OCI-LY3 (cell line): ENCODE results near the gene SELENOM.
"Not testable (repeated sequence)": the region's sequence is repeated elsewhere in the genome, so short reads cannot be mapped to it uniquely, and the experiment has no call there.

ENCODE experiments used
- H2AFZ ChIP-seq: fragments of 200-600, 300-600 bp; shearing (Covaris generic); 2 replicates; pipeline ENCODE4 v1.6.0; 2014; ENCODE audit warnings: antibody characterized with exemption, low read depth, low read length
- H3K27ac ChIP-seq: fragments of 200-600, 300-600 bp; sonication (generic); 2 replicates; pipeline ENCODE4 v1.5.1; 2014; ENCODE audit warnings: mild to moderate bottlenecking, low read length, moderate library complexity, mixed read lengths
- H3K27me3 ChIP-seq: fragments of 200-600, 300-600 bp; sonication (generic); 2 replicates; pipeline ENCODE4 v1.6.1; 2014; ENCODE audit warnings: low read depth, low read length, mixed read lengths
- H3K36me3 ChIP-seq: fragments of 200-600, 300-600 bp; sonication (generic); replicated peaks from 2 replicates; pipeline ENCODE3; 2014; ENCODE audit warnings: low read depth, low read length, mixed read lengths
- H3K4me1 ChIP-seq: fragments of 300-600, 200-600 bp; sonication (generic); 2 replicates; pipeline ENCODE4 v1.6.1; 2014; ENCODE audit warnings: low read length, mixed read lengths
- H3K4me2 ChIP-seq: fragments of 200-600, 300-600 bp; sonication (generic); 2 replicates; pipeline ENCODE4 v1.6.1; 2014; ENCODE audit warnings: low read length, mixed read lengths
- H3K4me3 ChIP-seq: fragments of 300-600, 200-600 bp; sonication (generic); 2 replicates; pipeline ENCODE4 v1.5.1; 2014; ENCODE audit warnings: antibody characterized with exemption, mild to moderate bottlenecking, low read length, moderate library complexity
- H3K79me2 ChIP-seq: fragments of 300-600, 200-600 bp; shearing (Covaris generic); 2 replicates; pipeline ENCODE4 v1.6.1; 2014; ENCODE audit warnings: mild to moderate bottlenecking, low read length, mixed read lengths
- H3K9ac ChIP-seq: fragments of 300-600, 200-600 bp; shearing (Covaris generic); 2 replicates; pipeline ENCODE4 v1.6.0; 2014; ENCODE audit warnings: mild to moderate bottlenecking, low read length, moderate library complexity
- H3K9me3 ChIP-seq: fragments of 200-600, 300-600 bp; shearing (Covaris generic); 2 replicates; pipeline ENCODE4 v1.6.1; 2014; ENCODE audit warnings: low read length, mixed read lengths; ENCODE audit not compliant: insufficient read depth
- H4K20me1 ChIP-seq: fragments of 200-600, 300-600 bp; sonication (generic); 2 replicates; pipeline ENCODE4 v1.6.1; 2016; ENCODE audit warnings: low read length, mixed read lengths; ENCODE audit not compliant: insufficient read depth
- EZH2phosphoT487 ChIP-seq: fragments of 200-600 bp; shearing (Covaris generic); IDR thresholded peaks from 2 replicates; pipeline ENCODE4 v1.6.1; 2018; ENCODE audit warnings: antibody characterized with exemption, mixed run types, low read depth
- TF ChIP-seq, protein P1 (sequence below): fragments of 200-600, 300-600 bp; sonication (generic); IDR thresholded peaks from 2 replicates; pipeline ENCODE4 v1.5.1; 2014; ENCODE audit warnings: antibody characterized with exemption, low read length, low read depth

Gene SELENOM

DNA sequence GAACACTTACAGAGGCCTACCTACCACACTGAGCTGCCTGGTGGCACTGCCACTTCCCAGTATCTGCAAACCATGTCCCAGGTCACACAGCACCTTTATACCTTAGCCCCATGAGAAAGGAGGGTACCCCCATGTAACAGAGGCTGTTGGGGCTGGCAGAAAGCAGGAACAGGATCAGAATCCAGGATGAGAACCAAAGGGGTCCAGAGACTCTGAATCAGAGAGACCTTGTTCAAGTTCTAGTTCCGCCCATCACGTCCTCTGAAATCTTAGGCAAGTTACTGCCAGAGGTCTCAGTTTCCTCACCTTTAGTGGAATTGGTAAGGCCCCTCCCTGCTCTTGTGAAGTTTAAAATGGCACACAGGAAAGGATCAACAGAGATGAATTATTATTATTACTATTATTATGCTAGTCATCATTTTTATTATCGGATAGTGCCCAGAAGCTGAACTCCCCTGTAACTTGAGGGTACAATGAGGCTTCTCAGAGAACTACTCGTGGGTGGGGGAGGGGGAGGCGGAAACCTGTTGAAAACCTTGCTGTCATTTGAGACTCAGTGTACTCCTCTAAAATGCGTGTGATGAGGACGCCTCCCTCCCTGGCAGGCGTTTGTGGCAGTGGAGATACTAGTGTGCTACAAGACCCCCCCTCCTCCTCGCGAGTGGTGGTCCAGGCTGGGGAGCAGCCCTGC is 9.3 kb downstream of the SELENOM start:
- Histone ChIP-seq H3K36me3 (peaks cover 3% of the 10 kb centered on the region), H2AFZ (no peak overlapping the region), H3K9me3 (no peaks in the 10 kb centered on the region), H3K4me1 (no peaks in the 10 kb centered on the region), H3K27ac (no peak overlapping the region), H3K4me2 (no peak overlapping the region), H3K79me2 (no peaks in the 10 kb centered on the region), H3K4me3 (no peak overlapping the region), H3K9ac (no peak overlapping the region), H4K20me1 (no peaks in the 10 kb centered on the region), H3K27me3 (no peaks in the 10 kb centered on the region)
- no peak for TF ChIP-seq EZH2phosphoT487
- TF ChIP-seq, protein P1, sequence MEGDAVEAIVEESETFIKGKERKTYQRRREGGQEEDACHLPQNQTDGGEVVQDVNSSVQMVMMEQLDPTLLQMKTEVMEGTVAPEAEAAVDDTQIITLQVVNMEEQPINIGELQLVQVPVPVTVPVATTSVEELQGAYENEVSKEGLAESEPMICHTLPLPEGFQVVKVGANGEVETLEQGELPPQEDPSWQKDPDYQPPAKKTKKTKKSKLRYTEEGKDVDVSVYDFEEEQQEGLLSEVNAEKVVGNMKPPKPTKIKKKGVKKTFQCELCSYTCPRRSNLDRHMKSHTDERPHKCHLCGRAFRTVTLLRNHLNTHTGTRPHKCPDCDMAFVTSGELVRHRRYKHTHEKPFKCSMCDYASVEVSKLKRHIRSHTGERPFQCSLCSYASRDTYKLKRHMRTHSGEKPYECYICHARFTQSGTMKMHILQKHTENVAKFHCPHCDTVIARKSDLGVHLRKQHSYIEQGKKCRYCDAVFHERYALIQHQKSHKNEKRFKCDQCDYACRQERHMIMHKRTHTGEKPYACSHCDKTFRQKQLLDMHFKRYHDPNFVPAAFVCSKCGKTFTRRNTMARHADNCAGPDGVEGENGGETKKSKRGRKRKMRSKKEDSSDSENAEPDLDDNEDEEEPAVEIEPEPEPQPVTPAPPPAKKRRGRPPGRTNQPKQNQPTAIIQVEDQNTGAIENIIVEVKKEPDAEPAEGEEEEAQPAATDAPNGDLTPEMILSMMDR, result no peak

DNA sequence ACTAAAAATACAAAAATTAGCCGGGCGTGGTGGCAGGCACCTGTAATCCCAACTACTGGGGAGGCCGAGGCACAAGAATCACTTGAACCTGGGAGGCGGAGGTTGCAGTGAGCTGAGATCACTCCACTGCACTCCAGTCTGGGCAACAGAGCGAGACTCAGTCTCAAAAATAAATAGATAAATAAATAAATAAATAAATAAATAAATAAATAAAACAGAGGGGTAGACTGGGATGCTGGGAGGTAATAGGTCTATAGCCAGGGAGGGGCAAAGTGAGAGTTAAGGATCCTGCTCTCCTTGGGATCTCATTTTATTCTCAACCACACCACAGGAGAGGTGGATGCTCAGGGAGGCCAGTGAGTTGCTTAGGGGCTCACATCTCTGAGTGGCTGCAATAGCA is 9.8 kb downstream of the SELENOM start:
- H2AFZ ChIP-seq, H3K27ac ChIP-seq, H3K4me2 ChIP-seq, H3K79me2 ChIP-seq, H3K36me3 ChIP-seq, H3K4me3 ChIP-seq, H3K9me3 ChIP-seq, H4K20me1 ChIP-seq, H3K9ac ChIP-seq, H3K4me1 ChIP-seq, H3K27me3 ChIP-seq: not testable (repeated sequence)

DNA sequence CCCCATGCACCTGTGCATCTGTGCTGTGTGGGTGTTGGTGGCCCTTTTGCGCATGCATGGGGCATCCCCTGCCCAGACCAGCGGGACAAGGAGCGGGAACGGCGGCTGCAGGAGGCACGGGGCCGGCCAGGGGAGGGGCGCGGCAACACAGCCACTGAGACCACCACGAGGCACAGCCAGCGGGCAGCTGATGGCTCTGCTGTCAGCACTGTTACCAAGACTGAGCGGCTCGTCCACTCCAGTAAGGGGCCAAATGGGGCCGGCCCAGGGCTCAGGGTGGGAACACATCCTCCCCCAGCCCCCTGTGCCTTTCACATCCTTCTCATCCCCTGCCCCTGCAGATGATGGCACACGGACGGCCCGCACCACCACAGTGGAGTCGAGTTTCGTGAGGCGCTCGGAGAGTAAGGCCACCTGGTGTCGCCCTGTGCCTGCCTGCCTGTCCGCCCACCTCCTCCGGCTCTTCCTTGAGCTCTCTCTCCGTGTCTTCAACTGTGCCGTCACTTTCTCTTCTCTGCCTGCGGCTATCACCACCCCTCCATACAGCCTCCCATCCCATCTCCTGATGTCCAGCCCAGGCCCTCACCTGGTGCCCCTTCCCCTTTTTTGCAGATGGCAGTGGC is 10.6 kb downstream of the SELENOM start:
- no peaks in the 10 kb centered on the region for H3K27me3 ChIP-seq
- H4K20me1 ChIP-seq, result no peaks in the 10 kb centered on the region
- H3K4me1 ChIP-seq, result no peaks in the 10 kb centered on the region
- H3K9me3 ChIP-seq, result no peaks in the 10 kb centered on the region
- no peak overlapping the region for H3K4me2 ChIP-seq
- H3K4me3 ChIP-seq, result no peak overlapping the region
- H3K36me3 ChIP-seq, result peaks cover 7% of the 10 kb centered on the region
- H3K27ac ChIP-seq, result no peak overlapping the region
- no peaks in the 10 kb centered on the region for H3K79me2 ChIP-seq
- TF ChIP-seq, protein P1, result no peak
- no peak for TF ChIP-seq EZH2phosphoT487
- no peak overlapping the region for H3K9ac ChIP-seq
- H2AFZ ChIP-seq, result no peak overlapping the region

DNA sequence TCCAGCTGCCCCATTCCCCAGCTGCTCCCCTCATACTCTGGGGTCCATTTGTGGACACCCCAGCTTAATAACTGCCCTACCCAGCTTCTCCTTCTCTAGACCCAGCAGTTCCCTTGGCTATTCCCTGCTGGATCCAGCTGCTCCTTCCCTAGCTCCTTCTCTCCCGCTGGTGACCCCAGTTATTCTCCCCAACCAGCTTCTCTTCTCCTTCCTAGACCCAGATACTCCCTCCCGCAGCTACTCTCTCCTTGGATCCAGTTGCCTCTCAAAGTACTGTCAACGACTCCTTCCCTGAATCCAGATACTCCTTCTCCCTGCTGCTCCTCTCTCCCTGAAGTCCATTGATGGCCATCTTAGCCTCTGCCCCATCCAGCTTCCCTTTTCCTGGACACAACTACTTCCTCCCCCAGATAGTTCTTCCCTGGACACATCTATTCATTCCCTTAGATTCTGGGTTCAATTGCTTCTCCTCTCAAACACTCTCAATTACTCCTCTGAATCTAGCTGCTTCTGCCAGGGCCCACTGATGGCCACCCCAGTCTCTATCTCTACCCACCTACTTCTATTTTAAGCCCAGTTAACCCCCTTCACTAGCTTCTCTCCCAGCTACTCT is 11.6 kb downstream of the SELENOM start:
- Histone ChIP-seq H3K4me3 (no peak overlapping the region), H2AFZ (no peak overlapping the region), H3K79me2 (no peaks in the 10 kb centered on the region), H3K27me3 (no peaks in the 10 kb centered on the region), H3K36me3 (peaks cover 8% of the 10 kb centered on the region), H3K4me2 (no peak overlapping the region), H3K4me1 (no peaks in the 10 kb centered on the region), H3K9ac (no peak overlapping the region), H3K27ac (no peak overlapping the region), H3K9me3 (no peaks in the 10 kb centered on the region), H4K20me1 (no peaks in the 10 kb centered on the region)
- TF ChIP-seq, protein P1, result no peak
- no peak for TF ChIP-seq EZH2phosphoT487
